OCI-LY3 (cell line): ENCODE measurements around the gene LSM7.

ENCODE experiments used
- H2AFZ ChIP-seq: fragments of 200-600, 300-600 bp; shearing (Covaris generic); 2 replicates; pipeline ENCODE4 v1.6.0; 2014; ENCODE audit warnings: antibody characterized with exemption, low read depth, low read length
- H3K27ac ChIP-seq: fragments of 200-600, 300-600 bp; sonication (generic); 2 replicates; pipeline ENCODE4 v1.5.1; 2014; ENCODE audit warnings: mild to moderate bottlenecking, low read length, moderate library complexity, mixed read lengths
- H3K27me3 ChIP-seq: fragments of 200-600, 300-600 bp; sonication (generic); 2 replicates; pipeline ENCODE4 v1.6.1; 2014; ENCODE audit warnings: low read depth, low read length, mixed read lengths
- H3K36me3 ChIP-seq: fragments of 200-600, 300-600 bp; sonication (generic); replicated peaks from 2 replicates; pipeline ENCODE3; 2014; ENCODE audit warnings: low read depth, low read length, mixed read lengths
- H3K4me1 ChIP-seq: fragments of 300-600, 200-600 bp; sonication (generic); 2 replicates; pipeline ENCODE4 v1.6.1; 2014; ENCODE audit warnings: low read length, mixed read lengths
- H3K4me2 ChIP-seq: fragments of 200-600, 300-600 bp; sonication (generic); 2 replicates; pipeline ENCODE4 v1.6.1; 2014; ENCODE audit warnings: low read length, mixed read lengths
- H3K4me3 ChIP-seq: fragments of 300-600, 200-600 bp; sonication (generic); 2 replicates; pipeline ENCODE4 v1.5.1; 2014; ENCODE audit warnings: antibody characterized with exemption, mild to moderate bottlenecking, low read length, moderate library complexity
- H3K79me2 ChIP-seq: fragments of 300-600, 200-600 bp; shearing (Covaris generic); 2 replicates; pipeline ENCODE4 v1.6.1; 2014; ENCODE audit warnings: mild to moderate bottlenecking, low read length, mixed read lengths
- H3K9ac ChIP-seq: fragments of 300-600, 200-600 bp; shearing (Covaris generic); 2 replicates; pipeline ENCODE4 v1.6.0; 2014; ENCODE audit warnings: mild to moderate bottlenecking, low read length, moderate library complexity
- H3K9me3 ChIP-seq: fragments of 200-600, 300-600 bp; shearing (Covaris generic); 2 replicates; pipeline ENCODE4 v1.6.1; 2014; ENCODE audit warnings: low read length, mixed read lengths; ENCODE audit not compliant: insufficient read depth
- H4K20me1 ChIP-seq: fragments of 200-600, 300-600 bp; sonication (generic); 2 replicates; pipeline ENCODE4 v1.6.1; 2016; ENCODE audit warnings: low read length, mixed read lengths; ENCODE audit not compliant: insufficient read depth
- CTCF ChIP-seq: fragments of 200-600, 300-600 bp; sonication (generic); IDR thresholded peaks from 2 replicates; pipeline ENCODE4 v1.5.1; 2014; ENCODE audit warnings: antibody characterized with exemption, low read length, low read depth
- EZH2phosphoT487 ChIP-seq: fragments of 200-600 bp; shearing (Covaris generic); IDR thresholded peaks from 2 replicates; pipeline ENCODE4 v1.6.1; 2018; ENCODE audit warnings: antibody characterized with exemption, mixed run types, low read depth

The LSM7 gene

GRCh38 chr19:2329149-2329478, 728 bp upstream of the LSM7 start:
- Histone ChIP-seq H4K20me1 (peaks cover 19% of the 10 kb centered on the region), H3K36me3 (peaks cover 20% of the 10 kb centered on the region), H3K79me2 (peaks cover 93% of the 10 kb centered on the region), H3K4me3 (peak overlapping the region; percentile 90), H2AFZ (no peak overlapping the region), H3K4me2 (peak overlapping the region; percentile 82), H3K9me3 (no peaks in the 10 kb centered on the region), H3K9ac (peak overlapping the region; percentile 88), H3K27me3 (no peaks in the 10 kb centered on the region), H3K4me1 (peaks cover 32% of the 10 kb centered on the region), H3K27ac (peak overlapping the region; percentile 29; the same call in 1 of the 2 replicates)
- no peak for TF ChIP-seq CTCF
- no peak for TF ChIP-seq EZH2phosphoT487

- H3K36me3 ChIP-seq: peaks cover 25% of the 10 kb centered on the region
- H2AFZ ChIP-seq: no peak overlapping the region
- no peak for TF ChIP-seq EZH2phosphoT487
- TF ChIP-seq CTCF: no peak
- peaks cover 12% of the 10 kb centered on the region for H4K20me1 ChIP-seq
- H3K9me3 ChIP-seq: no peaks in the 10 kb centered on the region
- H3K27me3 ChIP-seq: no peaks in the 10 kb centered on the region
- H3K4me1 ChIP-seq: peaks cover 32% of the 10 kb centered on the region
- H3K4me2 ChIP-seq: peak overlapping the region; percentile 81
- peaks cover 81% of the 10 kb centered on the region for H3K79me2 ChIP-seq
- peak overlapping the region; percentile 51 for H3K27ac ChIP-seq
- peak overlapping the region; percentile 90 for H3K4me3 ChIP-seq
- H3K9ac ChIP-seq: peak overlapping the region; percentile 88
Measured at GRCh38 chr19:2327773-2328400, 499 bp downstream of the LSM7 start.

DNA sequence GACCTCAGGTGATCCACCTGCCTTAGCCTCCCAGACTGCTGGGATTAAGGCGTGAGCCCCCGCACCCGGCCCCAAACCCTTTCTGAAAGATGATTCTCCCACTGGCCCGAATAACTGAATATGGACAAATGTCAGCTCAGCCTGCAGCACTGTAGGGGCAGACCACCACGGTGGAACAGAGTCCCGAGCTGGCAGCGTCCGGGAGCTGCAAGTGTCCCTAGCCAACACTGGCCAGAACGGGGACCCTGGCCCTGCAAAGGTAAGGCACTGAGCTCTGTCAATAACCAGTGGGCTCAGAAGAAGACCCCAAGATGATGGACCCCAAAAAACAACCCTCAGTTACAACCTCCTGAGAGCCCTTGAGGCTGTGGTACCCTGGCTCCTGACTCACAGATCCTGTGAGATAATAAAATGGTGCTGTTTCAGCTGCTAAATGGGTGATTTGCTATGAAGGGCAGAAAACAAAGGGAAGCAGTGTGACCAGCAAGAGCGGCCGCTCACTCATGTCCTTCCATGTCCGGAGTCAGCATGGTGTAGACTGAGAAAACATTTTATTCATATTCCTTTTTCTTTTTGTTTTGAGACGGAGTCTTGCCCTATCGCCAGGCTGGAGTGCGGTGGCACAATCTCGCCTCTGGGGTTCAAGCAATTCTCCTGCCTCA, 1.6 kb downstream of the LSM7 start:
- TF ChIP-seq CTCF: no peak
- TF ChIP-seq EZH2phosphoT487: no peak
- peaks cover 26% of the 10 kb centered on the region for H3K36me3 ChIP-seq

GRCh38 chr19:2325281-2326046, 2.9 kb downstream of the LSM7 start:
- H3K36me3 ChIP-seq: peaks cover 32% of the 10 kb centered on the region
- no peaks in the 10 kb centered on the region for H3K9me3 ChIP-seq
- no peak overlapping the region for H3K4me3 ChIP-seq
- H2AFZ ChIP-seq: no peak overlapping the region
- no peak overlapping the region for H3K4me2 ChIP-seq
- H3K27ac ChIP-seq: no peak overlapping the region
- H3K4me1 ChIP-seq: peaks cover 15% of the 10 kb centered on the region
- no peak for TF ChIP-seq CTCF
- TF ChIP-seq EZH2phosphoT487: no peak
- H3K27me3 ChIP-seq: no peaks in the 10 kb centered on the region
- H3K79me2 ChIP-seq: peaks cover 58% of the 10 kb centered on the region
- peaks cover 3% of the 10 kb centered on the region; the same call in 1 of the 2 replicates for H4K20me1 ChIP-seq
- no peak overlapping the region for H3K9ac ChIP-seq

More for the DNA sequence above, 1.6 kb downstream of the LSM7 start:
- no peak overlapping the region for H3K27ac ChIP-seq
- no peaks in the 10 kb centered on the region for H3K9me3 ChIP-seq
- peaks cover 22% of the 10 kb centered on the region for H3K4me1 ChIP-seq
- H3K79me2 ChIP-seq: peaks cover 71% of the 10 kb centered on the region
- H3K4me2 ChIP-seq: peak overlapping the region; percentile 81
- H3K27me3 ChIP-seq: no peaks in the 10 kb centered on the region
- no peak overlapping the region for H3K9ac ChIP-seq
- peaks cover 6% of the 10 kb centered on the region; the same call in 1 of the 2 replicates for H4K20me1 ChIP-seq
- H2AFZ ChIP-seq: no peak overlapping the region
- H3K4me3 ChIP-seq: 0 out of 2 replicates have a peak overlapping the region, but pooled peaks have one; percentile 90
